Measurements from ENCODE around the gene ORC6.

Gene ORC6

DNA sequence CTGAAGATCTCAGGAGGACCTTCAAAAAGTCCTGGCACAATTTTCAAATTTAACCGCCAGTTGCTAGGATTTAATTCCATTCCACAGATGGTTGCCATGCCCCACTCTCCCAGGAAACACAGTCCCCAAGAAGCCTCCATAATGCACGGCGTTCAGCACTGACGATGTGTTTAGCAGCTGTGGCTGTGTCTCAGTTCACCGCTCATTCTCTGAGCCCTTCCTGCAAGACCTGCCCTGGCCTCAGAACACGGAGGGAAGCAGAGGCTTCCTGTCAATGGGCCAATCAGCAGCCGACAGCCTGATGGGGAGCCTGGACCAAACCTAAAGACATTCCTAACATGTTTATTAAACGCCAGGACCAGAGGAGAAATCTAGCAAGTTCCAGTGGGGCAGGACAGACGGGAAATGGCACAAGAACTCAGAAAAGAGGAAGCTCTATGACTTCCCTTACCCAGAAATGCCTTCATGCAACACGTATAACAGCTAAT, 53.8 kb downstream of the ORC6 start (continued):
- TF ChIP-seq, protein P1, sequence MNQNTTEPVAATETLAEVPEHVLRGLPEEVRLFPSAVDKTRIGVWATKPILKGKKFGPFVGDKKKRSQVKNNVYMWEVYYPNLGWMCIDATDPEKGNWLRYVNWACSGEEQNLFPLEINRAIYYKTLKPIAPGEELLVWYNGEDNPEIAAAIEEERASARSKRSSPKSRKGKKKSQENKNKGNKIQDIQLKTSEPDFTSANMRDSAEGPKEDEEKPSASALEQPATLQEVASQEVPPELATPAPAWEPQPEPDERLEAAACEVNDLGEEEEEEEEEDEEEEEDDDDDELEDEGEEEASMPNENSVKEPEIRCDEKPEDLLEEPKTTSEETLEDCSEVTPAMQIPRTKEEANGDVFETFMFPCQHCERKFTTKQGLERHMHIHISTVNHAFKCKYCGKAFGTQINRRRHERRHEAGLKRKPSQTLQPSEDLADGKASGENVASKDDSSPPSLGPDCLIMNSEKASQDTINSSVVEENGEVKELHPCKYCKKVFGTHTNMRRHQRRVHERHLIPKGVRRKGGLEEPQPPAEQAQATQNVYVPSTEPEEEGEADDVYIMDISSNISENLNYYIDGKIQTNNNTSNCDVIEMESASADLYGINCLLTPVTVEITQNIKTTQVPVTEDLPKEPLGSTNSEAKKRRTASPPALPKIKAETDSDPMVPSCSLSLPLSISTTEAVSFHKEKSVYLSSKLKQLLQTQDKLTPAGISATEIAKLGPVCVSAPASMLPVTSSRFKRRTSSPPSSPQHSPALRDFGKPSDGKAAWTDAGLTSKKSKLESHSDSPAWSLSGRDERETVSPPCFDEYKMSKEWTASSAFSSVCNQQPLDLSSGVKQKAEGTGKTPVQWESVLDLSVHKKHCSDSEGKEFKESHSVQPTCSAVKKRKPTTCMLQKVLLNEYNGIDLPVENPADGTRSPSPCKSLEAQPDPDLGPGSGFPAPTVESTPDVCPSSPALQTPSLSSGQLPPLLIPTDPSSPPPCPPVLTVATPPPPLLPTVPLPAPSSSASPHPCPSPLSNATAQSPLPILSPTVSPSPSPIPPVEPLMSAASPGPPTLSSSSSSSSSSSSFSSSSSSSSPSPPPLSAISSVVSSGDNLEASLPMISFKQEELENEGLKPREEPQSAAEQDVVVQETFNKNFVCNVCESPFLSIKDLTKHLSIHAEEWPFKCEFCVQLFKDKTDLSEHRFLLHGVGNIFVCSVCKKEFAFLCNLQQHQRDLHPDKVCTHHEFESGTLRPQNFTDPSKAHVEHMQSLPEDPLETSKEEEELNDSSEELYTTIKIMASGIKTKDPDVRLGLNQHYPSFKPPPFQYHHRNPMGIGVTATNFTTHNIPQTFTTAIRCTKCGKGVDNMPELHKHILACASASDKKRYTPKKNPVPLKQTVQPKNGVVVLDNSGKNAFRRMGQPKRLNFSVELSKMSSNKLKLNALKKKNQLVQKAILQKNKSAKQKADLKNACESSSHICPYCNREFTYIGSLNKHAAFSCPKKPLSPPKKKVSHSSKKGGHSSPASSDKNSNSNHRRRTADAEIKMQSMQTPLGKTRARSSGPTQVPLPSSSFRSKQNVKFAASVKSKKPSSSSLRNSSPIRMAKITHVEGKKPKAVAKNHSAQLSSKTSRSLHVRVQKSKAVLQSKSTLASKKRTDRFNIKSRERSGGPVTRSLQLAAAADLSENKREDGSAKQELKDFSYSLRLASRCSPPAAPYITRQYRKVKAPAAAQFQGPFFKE (tag by site-specific recombination; IDR thresholded peaks at IDR 0.05; ENCODE audit: borderline replicate concordance) = no peak
- TF ChIP-seq ZNF501 (tag by site-specific recombination; IDR thresholded peaks at IDR 0.05) = no peak
- TF ChIP-seq, protein P2, sequence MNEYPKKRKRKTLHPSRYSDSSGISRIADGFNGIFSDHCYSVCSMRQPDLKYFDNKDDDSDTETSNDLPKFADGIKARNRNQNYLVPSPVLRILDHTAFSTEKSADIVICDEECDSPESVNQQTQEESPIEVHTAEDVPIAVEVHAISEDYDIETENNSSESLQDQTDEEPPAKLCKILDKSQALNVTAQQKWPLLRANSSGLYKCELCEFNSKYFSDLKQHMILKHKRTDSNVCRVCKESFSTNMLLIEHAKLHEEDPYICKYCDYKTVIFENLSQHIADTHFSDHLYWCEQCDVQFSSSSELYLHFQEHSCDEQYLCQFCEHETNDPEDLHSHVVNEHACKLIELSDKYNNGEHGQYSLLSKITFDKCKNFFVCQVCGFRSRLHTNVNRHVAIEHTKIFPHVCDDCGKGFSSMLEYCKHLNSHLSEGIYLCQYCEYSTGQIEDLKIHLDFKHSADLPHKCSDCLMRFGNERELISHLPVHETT (tag by site-specific recombination; IDR thresholded peaks at IDR 0.05) = no peak
- TF ChIP-seq ZXDB (tag by site-specific recombination; IDR thresholded peaks at IDR 0.05) = no peak
- TF ChIP-seq ZNF621 (tag by site-specific recombination; IDR thresholded peaks at IDR 0.05) = no peak
- no peak for TF ChIP-seq SP7 (tag by site-specific recombination; IDR thresholded peaks at IDR 0.05)
- no peak for TF ChIP-seq ZNF658 (tag by site-specific recombination; IDR thresholded peaks at IDR 0.05)

DNA sequence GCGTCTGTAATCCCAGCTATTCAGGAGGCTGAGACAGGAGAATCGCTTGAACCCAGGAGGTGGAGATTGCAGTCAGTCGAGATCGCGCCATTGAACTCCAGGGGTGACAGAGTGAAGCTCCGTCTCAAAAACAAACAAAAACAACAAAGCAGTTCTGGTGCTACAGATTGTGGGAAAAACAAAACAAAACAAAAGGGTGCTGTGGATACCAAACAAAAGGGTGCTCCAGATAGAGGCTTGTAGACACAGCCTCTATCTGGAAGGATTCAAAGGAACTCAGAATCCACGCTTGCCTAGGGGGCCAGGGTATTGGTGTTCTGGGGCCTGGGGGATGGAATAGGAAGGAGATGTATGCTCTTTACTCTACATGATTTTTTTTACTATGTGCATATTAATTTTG, 56.2 kb downstream of the ORC6 start:
- H3K36me3 ChIP-seq (ENCODE audit: control insufficient read depth in 2 of 2, insufficient read depth in 1 of 2, low read length in 2 of 2) = no peaks in the 10 kb centered on the region
- no peak overlapping the region for H3K27ac ChIP-seq (ENCODE audit: extremely low read depth, low read depth, low read length)
- H3K4me1 ChIP-seq (ENCODE audit: control insufficient read depth, insufficient read depth, low read length) = no peaks in the 10 kb centered on the region
- no peaks in the 10 kb centered on the region for H3K9me3 ChIP-seq (ENCODE audit: control insufficient read depth, insufficient read depth, low read depth, low read length)
- ChIA-PET POLR2A (no interaction called here), CTCF (interaction anchor here (0.6 kb wide), 1 partner anchor 84 kb away, joined by 3 read pairs; no protein-coding TSS in a partner anchor)
- TF ChIP-seq GFI1B (tag by site-specific recombination; IDR thresholded peaks at IDR 0.05) (no peak), ZNF768 (tag by site-specific recombination; IDR thresholded peaks at IDR 0.05) (no peak), SCRT1 (tag by site-specific recombination; IDR thresholded peaks at IDR 0.05; ENCODE audit: borderline replicate concordance) (no peak), TRIM28 (IDR thresholded peaks at IDR 0.05; ENCODE audit: borderline replicate concordance, low read length) (no peak)
- no peak overlapping the region for H3K4me3 ChIP-seq (ENCODE audit: low read depth, low read length)

DNA sequence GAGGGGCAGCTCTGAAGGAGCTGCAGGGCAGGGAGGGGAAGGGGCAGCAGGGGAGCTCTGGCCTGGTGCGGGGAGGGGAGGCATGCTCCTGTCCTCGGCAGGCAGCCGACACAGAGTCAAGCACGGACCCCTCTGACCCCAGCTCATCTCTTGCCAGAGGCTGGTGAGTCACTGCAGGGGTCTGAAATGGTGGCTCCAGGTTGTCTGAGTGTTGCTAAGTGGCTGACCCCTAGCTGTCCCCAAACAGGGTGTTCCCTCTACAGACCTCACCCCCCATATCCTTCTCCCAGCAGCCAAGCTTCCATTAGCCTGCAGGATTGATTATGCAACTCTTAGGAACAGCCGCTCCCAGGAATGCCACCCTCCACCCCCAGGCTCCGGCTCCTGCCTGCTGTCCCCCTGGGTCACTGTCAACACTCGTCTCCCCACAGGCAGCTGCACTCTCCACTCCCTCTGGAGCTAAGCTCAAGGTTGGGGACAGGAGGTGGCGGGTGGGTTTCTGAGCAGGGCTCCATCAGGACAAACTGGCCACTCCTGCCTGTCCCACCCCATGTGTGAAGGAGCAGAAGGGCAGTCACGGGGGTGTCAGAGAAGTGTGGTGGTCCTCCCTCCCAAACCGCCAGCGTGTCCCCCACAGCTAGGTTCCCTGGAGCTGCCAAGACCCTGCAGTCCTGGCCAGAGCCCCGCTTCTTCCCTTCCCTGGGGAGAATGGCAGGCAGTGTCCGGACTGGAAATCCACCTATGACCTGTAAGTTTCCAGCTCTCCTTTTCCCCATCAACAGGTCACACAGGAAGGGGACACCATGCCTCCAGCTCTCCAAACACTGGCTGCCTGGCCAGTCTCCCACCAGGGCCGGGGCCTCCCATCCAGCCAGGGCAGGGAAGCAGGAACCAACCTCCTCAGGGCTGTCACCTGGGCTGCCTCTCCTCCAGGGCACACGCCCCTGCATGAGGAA, 57.6 kb downstream of the ORC6 start:
- Histone ChIP-seq H3K36me3 (ENCODE audit: control insufficient read depth in 2 of 2, insufficient read depth in 1 of 2, low read length in 2 of 2) (no peaks in the 10 kb centered on the region), H3K4me1 (ENCODE audit: control insufficient read depth, insufficient read depth, low read length) (no peaks in the 10 kb centered on the region), H3K27ac (ENCODE audit: extremely low read depth, low read depth, low read length) (no peak overlapping the region), H3K9me3 (ENCODE audit: control insufficient read depth, insufficient read depth, low read depth, low read length) (no peaks in the 10 kb centered on the region), H3K4me3 (ENCODE audit: low read depth, low read length) (no peak overlapping the region)
- POLR2A ChIA-PET = interaction anchor here (1.5 kb wide), 1 partner anchor 51 kb away, joined by 3 read pairs; no protein-coding TSS in a partner anchor
- CTCF ChIA-PET = no interaction called here
- no peak for TF ChIP-seq ZNF416 (tag by site-specific recombination; IDR thresholded peaks at IDR 0.05)
- no peak for TF ChIP-seq ZNF138 (tag by site-specific recombination; IDR thresholded peaks at IDR 0.05; ENCODE audit: borderline replicate concordance)
- peak; percentile 72 for TF ChIP-seq ZNF341 (tag by site-specific recombination; IDR thresholded peaks at IDR 0.05; ENCODE audit: low read depth)
- TF ChIP-seq ZIC2 (tag by site-specific recombination; IDR thresholded peaks at IDR 0.05) = peak; percentile 49; the same call in 1 of the 2 replicates
- TF ChIP-seq ZNF571 (tag by site-specific recombination; IDR thresholded peaks at IDR 0.05) = no peak
- no peak for TF ChIP-seq ZBTB1 (tag by site-specific recombination; IDR thresholded peaks at IDR 0.05)
- TF ChIP-seq ZNF600 (tag by site-specific recombination; IDR thresholded peaks at IDR 0.05) = no peak
- TF ChIP-seq SCRT2 (tag by site-specific recombination; IDR thresholded peaks at IDR 0.05) = 0 out of 2 replicates have a peak, but pooled peaks have one; percentile 12
- TF ChIP-seq ZNF654 (tag by site-specific recombination; IDR thresholded peaks at IDR 0.05; ENCODE audit: low read depth) = no peak
- TF ChIP-seq, protein P3, sequence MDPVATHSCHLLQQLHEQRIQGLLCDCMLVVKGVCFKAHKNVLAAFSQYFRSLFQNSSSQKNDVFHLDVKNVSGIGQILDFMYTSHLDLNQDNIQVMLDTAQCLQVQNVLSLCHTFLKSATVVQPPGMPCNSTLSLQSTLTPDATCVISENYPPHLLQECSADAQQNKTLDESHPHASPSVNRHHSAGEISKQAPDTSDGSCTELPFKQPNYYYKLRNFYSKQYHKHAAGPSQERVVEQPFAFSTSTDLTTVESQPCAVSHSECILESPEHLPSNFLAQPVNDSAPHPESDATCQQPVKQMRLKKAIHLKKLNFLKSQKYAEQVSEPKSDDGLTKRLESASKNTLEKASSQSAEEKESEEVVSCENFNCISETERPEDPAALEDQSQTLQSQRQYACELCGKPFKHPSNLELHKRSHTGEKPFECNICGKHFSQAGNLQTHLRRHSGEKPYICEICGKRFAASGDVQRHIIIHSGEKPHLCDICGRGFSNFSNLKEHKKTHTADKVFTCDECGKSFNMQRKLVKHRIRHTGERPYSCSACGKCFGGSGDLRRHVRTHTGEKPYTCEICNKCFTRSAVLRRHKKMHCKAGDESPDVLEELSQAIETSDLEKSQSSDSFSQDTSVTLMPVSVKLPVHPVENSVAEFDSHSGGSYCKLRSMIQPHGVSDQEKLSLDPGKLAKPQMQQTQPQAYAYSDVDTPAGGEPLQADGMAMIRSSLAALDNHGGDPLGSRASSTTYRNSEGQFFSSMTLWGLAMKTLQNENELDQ (tag by site-specific recombination; IDR thresholded peaks at IDR 0.05; ENCODE audit: low read depth) = no peak
- TF ChIP-seq ZNF311 (tag by site-specific recombination; IDR thresholded peaks at IDR 0.05; ENCODE audit: borderline replicate concordance) = no peak

Data from HEK293 (cell line).